Stimulated activated CD4-positive, alpha-beta T cell treated with anti-CD3 and anti-CD28 coated beads, TNF-alpha, amount 100 ng/mL, for 24 hours (primary cell): ENCODE results near the gene TKT.
"Not testable (repeated sequence)": the region's sequence is repeated elsewhere in the genome, so short reads cannot be mapped to it uniquely, and the experiment has no call there.

Experiments used
- DNase-seq, 3 experiments: peaks; one replicate each; pipeline ENCODE4 v3.0.0-alpha.2; 2020; ENCODE audit warnings: low read depth in 3 of 3

The TKT gene

DNA sequence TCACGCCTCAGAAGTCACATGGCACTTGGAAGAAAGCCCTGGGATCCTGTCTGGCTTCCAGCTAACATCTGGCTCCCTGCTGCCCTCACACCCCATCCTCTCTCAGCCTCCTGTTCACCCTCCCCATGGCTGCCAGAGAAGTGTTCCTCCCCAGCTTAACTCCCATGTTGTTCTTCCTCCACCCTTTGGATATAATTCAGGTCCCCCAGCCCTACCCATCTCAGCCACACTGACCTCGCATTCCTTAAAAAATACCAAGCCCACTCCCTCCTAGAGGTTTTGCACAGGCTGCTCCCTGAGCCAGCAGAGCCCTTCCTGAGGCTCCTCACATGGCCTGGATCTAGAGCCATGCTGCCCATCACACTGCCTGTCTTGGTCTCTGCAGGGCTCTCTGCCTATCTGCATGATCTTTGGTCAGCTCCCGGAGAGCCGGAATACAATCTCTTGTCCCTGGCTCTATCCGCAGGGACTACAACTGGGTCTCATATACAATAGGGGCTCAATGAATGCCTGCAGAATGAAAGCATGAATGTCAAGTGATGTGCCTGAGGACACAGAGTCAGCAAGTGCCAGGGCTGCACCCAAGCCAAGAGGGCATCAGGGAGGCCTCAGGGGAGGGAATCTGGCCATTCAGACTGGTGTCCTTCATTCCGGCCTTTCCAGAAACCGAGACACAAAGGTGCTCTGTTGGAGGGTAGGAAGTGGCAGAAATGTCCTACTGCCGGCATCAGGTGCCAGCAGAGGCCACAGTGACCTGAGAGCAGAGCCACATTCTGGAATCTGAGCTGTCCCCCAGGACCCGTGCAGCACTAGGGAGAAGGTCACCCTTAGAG is 3.8 kb upstream of the TKT start:
- no peak for DNase-seq

DNA sequence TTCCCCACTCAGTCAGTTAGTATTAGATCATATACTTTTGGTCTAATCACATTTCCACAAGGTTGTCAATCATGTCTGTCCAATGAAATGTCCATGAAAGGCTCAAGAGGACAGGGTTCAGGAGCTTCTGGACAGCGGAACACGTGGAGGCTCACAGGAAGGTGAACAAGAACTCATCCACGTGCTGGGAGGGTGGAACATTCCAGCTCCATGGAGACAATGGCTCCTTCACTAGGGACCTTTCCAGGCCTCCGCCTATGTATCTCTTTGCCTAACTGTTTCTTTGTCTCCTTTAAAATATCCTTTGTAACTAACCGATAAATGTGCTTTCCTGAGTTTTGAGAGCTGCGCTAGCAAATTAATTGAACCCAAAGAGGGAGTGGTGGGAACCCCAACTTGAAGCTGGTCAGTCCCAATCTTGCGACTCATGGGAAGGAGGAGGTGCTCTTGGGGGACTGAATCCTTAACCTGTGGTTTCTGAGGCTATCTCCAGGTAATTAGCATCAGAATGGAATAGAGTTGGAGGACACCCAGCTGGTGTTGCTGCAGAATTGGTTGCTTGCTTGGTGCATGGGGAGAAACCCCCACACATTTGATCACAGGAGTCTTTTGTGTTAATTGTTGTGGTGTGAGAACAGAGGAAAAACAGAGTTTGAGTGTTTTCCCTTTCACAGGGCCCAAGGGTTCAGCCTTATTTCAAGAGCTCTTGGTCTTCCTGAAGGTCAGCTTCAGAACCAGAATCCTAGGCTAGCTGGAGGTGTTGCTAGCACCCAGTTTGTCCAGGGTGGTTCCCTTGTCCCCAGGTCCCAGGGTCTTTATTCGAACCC is 3.0 kb upstream of the TKT start:
- DNase-seq: no peak

DNA sequence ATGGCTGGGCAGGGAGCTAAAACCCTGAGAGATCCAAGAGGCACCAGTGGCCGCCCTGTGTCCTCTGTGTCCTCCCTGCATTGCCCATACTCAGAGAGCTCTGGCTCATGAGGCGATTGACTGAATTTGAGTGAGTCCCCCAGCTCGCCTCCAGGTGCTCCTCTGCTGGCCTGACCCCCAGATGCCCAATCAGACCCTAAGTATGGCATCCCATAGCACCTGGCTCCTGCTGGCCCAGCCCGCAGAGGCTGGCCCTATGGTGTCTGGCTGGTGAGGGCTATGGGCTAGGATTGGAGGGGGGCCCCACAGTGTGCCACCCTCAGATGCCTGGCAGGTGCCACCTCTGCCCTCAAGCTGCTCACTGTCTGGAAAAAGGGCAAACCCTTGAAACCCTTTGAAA is 1.6 kb upstream of the TKT start:
- DNase-seq: no peak

DNA sequence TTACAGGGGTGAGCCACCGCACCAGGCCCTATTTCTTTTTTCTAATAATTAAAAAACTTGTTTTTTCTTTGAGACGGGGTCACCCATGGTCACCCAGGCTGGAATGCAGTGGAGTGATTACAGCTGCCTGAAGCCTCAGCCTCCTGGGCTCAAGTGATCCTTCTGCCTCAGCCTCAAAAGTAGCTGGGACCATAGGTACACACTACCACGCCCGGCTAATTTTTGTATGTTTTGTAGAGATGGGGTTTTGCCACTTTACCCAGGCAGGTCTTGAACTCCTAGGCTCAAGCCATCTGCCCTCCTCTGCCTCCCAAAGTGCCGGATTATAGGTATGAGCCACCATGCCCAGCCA is 858 bp upstream of the TKT start:
- DNase-seq: no peak

DNA sequence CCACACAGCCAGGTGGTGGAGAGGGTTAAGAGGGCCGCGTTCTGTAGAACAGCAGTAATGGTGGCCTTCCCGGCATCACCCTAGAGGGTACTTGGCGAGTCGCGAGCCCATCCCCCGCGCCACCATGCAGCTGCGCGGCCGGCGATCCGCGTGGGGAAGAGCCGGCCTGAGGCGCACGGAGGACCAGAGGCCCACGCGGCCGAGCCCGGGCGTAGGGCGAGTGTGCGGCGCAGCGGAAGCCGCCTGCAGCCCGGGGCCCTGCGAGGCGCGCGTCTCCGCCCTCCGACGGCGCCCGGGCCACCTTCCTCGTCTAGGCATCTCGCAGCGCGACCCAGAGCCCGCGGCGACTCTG is 423 bp downstream of the TKT start:
- peak; percentile 6 to 35 (median 22) for DNase-seq

DNA sequence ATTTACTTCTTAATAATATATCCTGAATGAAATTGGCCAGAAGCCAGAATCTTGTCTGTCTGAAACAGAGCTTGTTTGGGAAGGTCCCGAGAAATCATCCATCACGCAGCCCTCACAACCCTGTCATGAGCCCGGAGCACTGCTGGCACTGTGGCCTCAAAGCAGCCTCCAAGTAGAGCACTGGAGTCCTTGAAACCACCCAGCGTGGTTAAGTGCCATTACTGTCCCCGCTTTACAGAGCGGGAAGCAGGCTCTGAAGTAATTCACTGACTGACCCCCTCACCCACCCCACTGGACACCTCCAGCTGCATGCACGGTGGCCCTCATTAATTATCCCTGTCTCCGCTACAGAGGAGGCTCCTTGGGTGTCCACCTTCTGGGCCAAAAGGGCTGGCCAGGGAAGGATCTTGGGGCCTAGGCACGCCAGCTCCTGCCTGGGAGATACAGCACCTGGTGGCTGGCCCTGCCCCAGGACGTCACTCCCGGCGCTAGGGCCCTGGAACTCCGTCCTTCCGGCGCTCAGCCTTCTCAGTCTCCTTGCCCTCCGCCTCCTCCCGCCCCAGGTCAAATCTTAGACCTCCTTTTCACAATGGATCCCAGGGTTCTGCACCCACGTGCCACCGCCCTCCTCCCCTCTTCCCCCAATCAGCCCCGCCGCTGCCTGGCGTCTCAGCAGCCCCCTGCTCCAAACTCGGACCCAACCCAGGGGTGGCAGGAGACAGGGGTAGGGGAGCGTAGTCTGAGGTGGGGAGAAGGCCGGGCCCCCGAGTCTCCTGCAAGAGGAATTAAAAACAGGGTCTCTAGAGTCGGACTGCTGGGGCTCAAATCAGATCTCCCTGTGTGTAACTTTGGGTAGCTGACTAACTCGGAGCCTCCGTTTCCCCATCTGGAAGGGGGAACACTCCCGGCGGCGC is 1.1 kb downstream of the TKT start:
- DNase-seq: peak; percentile 6 to 66 (median 11)

DNA sequence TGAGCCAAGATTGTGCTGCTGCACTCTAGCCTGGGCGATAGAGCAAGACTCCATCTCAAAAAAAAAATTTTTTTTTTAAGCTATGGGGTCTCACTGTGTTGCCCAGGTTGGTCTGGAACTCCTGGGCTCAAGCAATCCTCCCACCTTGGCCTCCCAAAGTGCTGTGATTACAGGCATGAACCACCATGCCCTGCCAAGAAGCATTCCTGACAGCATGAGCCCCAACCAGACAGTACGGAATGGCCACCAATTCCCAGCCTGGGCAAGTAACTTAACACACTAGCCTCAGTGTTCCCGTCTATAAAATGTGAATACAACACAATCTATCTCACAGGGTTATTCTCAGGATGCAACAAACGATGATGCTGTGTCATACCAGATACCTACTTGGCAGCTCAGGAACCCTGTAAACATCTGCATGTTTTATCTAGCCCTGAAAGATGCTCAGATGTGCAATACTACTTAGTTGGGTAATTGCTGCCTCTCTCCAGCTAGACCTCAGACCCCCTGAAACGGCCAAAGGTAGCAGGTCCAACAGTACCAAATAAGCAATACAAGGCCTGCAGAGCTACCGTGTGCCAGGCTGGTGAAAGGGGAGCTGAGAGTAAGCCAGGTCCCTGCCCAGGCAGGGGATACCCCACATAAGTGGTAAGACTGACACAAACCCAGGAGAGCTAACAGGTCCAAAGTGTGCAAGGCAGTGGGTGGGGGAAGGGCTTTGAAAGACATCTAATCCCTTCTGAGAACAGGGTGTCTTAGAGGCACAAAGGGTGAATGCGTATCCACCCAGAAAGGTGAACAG is 1.9 kb downstream of the TKT start:
- DNase-seq: no peak

DNA sequence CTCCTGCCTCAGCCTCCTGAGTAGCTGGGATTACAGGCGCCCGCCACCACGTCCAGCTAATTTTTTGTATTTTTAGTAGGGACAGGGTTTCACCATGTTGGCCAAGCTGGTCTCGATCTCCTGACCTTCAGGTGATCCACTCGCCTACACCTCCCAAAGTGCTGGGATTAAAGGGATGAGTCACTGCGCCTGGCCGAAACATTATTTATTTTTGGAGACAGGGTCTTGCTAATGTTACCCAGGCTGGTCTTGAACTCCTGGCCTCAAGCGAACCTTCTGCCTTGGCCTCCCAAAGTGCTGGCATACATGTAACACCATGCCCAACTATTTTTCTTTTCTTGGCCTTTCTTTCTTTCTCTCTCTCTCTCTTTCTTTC is 2.9 kb downstream of the TKT start:
- DNase-seq: not testable (repeated sequence)

DNA sequence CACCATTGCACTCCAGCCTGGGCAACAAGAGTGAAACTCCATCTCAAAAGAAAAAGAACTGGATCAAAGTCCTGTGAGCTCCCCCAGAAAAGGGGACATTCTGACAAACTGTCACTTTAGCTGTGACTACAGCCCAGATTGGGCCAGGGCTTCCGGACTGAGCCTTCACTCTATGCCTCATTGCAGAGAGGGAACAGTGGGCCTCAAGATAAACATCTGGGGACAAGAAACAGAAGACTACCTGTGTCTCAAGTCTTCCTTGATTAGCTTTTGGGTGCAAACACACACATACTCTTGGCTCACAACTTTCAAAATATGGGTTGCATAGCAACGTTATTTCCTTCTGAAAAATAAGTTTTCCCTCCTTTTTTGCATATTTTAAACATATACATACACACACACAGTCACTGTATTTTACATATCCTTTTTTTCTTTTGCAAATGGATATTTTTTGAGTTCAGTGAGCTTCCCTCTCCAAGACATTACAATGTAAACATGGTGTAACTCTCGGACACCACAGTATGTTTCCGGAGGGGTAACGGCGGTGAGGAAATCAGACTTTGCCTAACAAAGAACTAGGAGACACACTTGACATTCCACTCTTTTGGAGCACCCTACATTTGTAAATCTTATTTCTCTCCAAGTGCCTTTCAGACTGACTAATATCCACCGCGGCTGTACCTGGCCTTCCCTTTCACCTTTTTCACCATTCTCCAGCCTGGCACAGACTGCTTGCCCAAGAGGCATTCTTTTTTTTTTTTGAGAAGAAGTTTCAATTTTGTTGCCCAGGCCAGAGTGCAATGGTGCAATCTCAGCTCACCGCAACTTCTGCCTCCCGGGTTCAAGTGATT is 3.5 kb downstream of the TKT start:
- DNase-seq: no peak

DNA sequence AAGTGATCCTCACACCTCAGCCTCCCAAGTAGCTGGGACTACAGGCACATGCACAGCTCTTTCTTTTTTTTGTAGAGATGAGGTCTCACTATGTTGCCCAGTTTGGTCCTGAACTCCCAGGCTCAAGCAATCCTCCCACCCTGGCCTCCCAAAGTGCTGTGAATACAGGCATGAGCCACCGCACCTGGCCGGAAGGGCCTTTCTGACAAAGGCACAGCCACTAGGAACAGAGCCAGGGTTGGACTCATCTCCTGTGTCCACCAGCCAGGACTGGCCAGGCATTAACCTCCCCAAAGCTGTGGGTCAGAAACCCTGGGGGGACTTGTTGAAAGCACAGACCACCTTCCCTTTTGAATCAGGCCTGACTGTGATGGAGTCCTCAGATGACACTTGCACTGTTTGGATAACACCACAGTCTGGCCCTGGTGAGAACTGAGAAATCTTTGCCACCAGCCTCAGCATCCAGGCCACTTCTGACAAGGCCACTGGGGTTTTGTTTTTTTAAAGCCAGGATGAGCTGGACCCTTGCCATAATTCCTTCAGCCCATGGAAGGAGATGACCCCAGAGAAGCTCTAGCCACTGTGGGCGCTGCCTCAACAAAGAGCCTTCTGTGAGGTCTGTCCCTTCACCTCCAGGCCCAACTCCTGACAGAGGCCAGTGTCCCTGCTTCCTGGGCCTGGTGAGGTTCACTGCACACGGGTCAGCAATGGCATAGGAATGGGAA is 4.8 kb downstream of the TKT start:
- no peak for DNase-seq

DNA sequence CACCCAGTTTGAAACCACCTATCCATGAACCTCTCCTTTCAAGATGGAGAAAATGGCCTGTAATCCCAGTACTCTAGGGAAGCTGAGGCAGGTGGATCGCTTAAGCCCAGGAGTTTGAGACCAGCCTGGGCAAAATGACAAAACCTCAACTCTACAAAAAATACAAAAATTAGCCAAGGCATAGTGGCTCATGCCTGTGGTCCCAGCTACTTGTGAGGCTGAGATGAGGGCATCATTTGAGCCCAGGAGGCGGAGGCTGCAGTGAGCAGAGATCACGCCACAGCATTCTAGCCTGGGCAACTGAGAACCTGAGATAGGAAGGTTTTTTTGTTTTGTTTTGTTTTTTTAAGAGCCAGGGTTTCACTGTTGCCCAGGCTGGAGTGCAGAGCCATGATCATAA is 5.4 kb downstream of the TKT start:
- no peak for DNase-seq

DNA sequence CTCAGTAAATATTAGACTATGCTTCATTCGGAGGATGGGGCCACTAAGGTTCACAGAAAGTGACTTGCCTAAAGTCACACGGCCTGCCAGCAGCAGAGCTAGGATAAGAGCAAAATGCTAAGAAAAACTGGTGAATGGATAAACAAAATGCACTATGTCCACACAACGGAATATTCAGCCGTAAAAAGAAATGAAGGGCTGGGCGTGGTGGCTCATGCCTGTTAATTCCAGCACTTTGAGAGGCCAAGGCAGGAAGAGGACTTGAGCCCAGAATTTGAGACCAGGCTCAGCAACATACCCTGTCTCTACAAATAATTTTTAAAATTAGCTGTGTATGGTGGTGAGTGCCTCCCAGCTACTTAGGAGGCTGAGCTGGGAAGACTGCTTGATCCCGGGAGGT is 7.7 kb downstream of the TKT start:
- no peak for DNase-seq

DNA sequence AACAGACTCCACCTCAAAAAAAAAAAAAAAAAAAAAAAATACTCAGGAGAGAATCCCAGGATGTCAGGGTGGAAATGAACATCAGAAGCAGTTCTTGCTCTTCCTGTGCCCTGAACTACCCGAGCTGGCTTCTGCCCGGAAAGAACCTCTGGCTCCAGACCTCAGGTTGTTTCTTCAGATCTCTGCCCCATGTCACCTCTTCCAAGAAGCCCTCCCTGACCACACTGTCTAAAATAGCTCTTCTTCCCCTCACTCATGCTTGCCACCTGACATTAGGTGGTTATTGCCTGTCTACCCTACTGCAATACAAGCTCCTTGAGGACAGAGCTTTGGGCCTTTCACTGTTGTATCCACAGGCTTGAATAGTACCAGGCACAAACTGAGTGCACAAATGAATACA is 8.2 kb downstream of the TKT start:
- no peak for DNase-seq

DNA sequence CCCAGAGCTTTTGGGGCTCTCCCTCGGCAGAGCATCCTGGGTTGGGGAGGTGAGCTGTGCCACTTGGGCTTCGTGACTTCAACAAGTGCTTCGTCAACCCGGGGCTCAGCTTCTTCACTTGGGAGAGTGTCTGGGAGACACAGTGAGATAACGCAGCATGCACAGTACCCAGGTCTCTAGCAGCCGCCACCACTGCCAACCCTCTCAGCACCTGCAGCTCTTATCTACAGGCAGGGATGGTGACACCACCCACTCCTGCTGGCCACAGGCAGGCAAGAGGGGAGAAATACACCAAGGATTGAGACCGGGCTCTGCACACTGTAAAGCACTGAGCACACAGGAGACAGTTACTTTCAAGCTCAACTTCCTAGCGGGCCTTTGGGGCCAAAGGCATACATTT is 11.6 kb downstream of the TKT start:
- DNase-seq: no peak

DNA sequence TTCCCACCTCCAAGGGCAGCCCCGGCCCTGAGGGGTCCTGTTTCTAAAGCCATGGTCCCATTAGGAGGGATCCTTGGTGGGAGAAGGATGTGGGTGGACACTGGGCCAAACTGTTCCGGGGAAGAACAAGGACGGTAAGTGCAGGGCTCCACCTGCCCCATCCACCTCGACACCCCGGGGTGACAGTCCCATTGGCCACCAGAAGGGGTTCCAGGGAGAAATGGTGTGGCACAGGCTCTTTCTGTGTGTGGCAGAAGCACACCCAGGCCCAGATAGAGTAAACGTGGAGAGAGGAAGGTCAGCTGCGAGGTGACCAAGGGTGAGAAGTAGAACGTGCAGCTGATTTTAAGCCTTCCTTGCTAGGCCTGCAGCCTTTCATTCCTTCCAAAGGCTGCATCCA is 12.0 kb downstream of the TKT start:
- no peak for DNase-seq

DNA sequence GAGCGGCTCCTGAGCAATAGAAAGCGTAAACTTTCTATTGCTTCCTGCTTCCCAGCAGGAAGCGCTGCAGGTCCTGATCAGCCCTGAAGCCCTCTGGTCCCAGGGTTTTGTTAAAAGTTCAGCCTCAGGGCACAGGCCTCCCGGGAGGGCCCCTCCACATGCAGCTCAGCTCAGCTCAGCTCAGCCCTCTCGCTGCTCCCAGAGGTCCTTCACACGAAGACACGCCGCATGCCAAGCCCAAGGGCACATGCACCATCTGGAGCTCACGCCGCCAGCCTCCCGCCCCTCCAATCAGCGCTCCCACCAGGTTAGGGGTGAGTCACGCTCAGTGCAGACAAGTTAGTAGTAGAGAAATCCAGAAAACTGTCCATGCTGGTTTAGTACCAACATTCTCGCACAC is 12.7 kb downstream of the TKT start:
- no peak for DNase-seq

DNA sequence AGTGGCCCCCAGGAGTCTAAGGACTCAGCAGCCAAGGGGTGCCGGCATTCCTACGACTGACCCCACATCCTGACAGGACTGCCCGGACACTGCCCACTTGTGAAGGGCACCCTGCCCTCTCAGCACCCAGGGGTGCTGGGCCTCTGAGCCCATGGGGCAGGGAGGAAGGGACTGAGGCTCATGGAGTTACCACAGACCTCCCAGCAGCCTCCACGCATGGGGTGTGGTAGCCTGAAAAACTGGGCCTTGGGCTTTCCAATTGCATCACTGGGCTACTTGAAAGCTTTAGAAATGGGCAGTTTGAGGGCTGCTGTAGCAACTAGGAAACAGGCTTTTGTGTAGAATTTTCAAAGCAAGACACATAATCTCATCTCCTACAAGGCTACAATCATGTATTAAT is 13.2 kb downstream of the TKT start:
- no peak for DNase-seq

DNA sequence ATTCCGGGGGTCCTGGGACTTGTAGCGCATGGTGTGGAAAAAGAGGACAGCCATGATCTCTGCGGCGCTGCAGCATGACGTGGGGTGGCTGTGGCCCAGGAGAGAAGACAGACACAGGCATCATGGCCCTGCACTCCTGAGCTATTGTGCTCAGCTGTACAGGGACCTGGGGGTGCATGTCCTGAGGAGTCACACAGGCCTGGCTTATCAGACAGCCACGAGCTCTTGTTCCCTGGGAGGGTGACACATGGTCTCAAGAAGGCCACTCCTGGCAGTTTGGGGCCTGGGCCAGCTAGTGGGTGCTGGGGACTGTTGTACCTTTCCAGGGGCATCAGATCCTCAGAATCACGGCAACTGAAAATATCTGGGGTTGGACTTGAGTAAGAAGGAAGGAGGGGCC is 13.7 kb downstream of the TKT start:
- DNase-seq: no peak

DNA sequence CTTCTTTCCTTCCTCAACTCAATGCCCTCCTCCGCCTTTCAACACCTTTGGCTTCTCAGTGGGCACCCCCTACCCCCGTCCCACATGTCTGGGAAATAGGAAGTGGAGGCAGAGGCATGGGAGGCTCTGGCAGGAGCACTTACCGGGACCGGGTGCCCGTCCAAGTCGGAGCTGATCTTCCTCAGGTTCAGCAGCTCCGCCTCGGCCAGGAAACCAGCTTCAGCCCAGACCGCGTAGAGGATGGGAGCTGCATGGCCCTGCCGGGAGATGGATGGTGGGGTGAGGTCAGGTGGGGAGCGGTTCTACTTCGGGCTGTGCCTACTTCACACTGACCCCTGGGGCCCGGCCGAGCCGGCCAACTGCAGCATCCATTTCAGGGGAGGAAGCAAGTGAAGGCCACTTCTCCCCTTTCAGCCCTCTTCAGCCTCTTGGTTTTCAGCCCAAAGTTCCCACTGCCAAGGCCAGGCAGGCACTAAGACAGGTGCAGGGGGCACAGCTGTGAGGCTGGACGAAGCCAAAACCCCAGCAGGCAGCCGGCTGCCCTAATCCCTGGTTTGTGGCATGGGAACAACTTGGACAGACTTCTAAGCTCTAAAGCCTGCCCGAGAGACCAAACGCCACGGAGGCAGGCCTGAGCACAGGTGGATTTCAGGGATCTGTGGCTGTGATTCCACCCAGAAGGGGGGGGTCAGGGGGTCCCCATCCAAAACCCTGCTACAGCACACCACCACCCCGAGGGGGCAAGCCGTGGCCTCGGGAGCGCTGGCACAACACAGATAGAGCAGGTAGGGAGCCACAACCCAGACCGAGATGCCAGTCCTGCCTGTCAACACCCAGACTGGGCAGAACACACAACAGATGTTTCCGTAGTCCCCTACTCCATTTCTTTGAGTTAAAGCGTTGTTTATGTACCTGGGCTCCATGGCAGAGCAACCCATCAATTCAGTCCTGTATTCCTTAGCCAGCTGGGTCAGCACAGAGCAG is 14.5 kb downstream of the TKT start:
- DNase-seq: no peak
